HuH-7.5 (cell line): ENCODE measurements around the gene FOLH1.
"Not testable (repeated sequence)": the region's sequence is repeated elsewhere in the genome, so short reads cannot be mapped to it uniquely, and the experiment has no call there.

Source experiments
- DNase-seq: peaks from one replicate; pipeline ENCODE4 v3.0.0; 2011; ENCODE audit warnings: low spot score

Gene FOLH1

DNA sequence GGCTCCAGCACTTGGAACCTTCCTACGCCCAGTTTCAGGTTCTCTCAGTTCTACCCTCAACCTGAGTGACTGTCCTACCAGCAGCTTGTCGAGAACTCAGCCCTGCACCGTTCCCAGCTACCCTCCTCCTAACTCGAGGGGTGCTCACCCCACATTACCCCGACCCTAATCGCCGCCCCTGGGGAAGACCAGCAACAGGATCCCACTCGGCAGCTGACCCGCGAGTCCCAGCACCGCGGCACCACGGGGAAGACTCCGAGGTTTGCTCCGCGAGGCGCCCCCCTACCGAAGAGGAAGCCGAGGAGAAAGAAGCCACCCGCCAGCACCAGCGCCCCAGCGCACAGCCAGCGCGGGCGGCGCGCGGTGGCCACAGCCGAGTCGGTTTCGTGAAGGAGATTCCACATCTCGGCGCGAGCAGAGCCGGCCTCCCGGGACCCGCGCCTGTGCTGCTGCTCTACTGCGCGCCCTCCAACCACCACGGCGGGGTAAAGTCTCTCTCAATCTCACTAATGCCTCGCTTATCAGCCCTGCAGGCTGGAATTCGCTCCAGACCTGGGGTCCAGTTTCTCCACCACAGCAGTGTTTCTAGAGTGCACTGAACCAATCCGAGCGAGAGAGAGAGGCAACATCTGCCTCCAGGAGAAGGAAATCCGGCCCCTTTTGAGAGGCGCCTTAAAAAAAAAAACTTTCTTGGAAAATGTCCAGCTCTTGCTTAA lies at the start of gene FOLH1:
FOLH1 (minus strand) TSS at position 597 of the 716 bp plus-strand sequence; CDS start at position 404, 193 bp downstream.
- DNase-seq: peak; percentile 35

GRCh38 chr11:49255148-49255547 lies 46.7 kb upstream of the FOLH1 start:
- DNase-seq: not testable (repeated sequence)

DNA sequence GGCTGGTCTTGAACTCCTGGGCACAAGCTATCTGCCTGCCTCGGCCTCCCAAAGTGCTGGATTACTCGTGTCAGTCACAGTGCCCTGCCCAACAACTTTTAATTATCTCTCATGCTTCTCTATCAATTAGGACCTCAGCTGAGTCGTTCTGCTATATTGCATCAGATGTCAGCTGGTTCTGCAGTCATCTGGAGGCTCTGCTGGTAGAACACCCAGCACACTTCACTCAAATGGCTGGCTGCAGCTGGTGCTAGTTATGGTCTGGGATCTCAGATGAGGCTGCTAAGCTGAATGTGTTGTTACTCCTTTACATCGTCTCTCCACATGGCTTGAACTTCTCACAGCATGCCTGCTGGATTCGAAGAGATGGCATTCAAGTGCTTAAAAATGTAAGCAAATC lies 42.8 kb upstream of the FOLH1 start:
- not testable (repeated sequence) for DNase-seq

DNA sequence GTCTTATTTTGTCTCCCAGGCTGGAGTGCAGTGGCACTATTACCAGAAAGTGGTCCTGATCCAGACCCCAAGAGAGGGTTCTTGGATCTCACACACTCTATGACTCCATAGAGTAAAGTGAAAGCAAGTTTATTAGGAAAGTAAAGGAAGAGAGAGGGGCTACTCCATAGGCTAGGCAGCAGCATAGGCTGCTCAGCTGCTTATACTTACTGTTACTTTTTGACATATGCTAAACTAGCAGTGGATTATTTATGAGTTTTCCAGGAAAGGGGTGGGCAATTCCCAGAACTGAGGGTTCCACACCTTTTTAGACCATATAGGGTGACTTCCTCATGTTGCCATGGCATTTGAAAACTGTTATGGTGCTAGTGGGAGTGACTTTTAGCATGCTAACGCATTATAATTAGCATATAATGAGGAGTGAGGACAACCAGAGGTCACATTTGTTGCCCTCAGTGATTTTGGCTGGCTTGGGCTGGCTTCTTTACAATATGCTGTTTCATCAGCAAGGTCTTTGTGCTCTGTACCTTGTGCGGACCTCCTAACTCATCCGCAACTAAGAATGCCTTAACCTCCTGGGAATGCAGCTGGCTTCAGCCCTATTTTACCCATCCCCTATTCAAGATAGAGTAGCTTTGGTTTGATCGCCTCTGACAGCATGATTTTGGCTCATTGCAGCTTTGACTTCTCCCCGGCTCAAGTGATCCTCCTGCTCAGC lies 42.2 kb upstream of the FOLH1 start:
- not testable (repeated sequence) for DNase-seq

GRCh38 chr11:49249363-49249762 lies 41.0 kb upstream of the FOLH1 start:
- not testable (repeated sequence) for DNase-seq

GRCh38 chr11:49233685-49234084 lies 25.3 kb upstream of the FOLH1 start:
- not testable (repeated sequence) for DNase-seq

DNA sequence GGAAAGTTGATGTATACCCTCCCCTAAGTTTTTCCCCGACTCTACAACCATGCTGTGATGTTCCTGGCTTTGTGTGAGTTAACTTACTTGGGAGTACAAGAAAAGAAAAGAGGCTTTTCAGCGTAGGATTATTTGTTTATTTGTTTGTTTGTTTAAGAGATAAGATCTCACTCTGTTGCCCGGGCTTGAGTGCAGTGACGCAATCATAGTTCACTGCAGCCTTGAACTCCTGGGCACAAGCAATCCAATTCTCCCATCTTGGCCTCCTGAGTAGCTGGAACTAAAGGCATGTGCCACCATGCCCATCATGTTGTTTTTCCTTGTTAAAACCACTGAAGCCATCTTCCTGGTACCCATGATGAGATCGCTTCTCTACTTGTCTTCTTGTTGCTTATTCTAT lies 24.6 kb upstream of the FOLH1 start:
- not testable (repeated sequence) for DNase-seq

DNA sequence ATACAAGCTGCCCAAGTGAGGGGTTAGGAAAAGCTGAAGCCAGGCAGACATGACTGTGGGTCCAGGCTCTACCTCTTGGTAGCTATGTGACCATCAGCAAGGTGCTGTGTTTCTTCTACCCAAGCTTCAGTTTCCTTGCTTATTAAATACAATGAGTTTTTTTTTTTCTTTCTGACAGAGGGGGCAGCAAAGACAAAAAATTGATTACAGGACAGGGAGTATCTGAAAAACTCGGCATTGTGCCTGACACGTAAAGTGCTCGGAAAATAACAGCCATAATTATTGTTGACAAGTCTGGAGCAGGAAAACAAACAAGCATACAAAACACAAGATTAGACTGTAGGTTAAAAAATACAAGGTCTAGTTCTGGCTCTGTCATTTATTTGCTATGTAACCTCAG lies 23.3 kb upstream of the FOLH1 start:
- not testable (repeated sequence) for DNase-seq

GRCh38 chr11:49230534-49230933 lies 22.1 kb upstream of the FOLH1 start:
- not testable (repeated sequence) for DNase-seq

DNA sequence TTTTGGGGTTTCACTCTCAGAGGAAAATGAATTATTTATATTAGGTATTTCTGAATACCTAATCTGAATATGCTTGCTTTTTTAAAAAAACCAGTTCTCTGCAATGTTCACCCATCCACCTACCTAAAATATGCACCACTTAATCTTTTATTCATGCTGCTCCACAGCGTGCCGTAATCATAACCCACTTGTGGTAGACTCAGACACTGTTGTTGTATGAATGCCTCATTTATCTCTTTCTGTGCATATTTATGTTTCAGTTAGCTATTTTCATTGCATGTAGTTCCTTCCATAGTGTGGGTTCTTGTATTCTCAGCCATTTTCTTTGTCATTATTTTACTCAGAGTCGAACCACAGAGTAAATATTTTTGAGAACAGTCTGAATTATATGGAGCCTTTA lies 21.6 kb upstream of the FOLH1 start:
- DNase-seq: not testable (repeated sequence)

GRCh38 chr11:49229136-49229535 lies 20.7 kb upstream of the FOLH1 start:
- DNase-seq: not testable (repeated sequence)

DNA sequence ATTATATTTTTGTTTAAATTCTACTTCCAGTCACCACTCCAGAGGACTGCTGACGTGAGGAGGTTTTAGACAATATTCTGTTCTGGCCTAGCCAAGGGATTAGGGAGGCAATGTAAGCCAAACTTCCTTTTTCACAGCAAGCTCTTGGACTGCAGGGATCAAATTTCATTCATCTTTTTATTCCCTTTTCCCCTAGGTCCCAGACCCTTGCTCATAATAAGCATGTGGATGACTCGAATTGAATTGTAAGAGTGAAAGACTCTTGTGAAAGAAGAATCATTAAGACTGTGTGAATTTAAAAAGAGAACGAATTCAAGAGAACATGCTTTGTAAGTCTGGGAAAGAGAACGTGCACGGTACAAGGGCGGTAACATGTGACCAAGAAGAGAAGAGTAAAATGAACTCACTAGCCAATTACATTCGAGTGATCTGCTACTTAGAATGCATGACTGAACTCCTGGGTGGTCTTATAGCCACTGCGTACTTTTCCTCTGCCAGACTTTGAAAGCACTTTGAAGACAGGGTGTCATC lies 16.9 kb upstream of the FOLH1 start:
- DNase-seq: not testable (repeated sequence)

- no peak for DNase-seq
Observed at GRCh38 chr11:49221112-49221511, 12.7 kb upstream of the FOLH1 start.

- DNase-seq: no peak
Observed at GRCh38 chr11:49213026-49213560, 4.7 kb upstream of the FOLH1 start.

DNA sequence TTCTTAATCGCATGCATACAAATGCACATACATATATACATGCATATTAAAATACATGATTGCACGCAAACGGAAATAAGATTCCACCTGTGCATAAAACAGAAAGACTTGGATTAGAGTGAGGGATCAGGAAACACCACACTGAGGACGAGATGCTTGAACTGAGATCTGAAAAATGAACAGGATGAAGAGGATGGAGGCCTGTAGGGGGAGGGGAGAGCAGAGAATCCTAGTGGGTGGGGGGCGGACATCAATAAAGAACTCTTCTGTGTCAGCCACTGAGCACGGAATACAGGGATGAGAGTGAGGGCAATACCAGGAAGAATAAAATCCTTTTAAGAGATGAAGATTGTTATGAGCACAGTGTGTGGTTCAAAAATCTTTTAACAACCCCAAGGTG lies 1.4 kb downstream of the FOLH1 start:
- not testable (repeated sequence) for DNase-seq

- DNase-seq: no peak
Observed at GRCh38 chr11:49202287-49202976, 6.0 kb downstream of the FOLH1 start.

GRCh38 chr11:49196775-49197174 lies 11.6 kb downstream of the FOLH1 start:
- not testable (repeated sequence) for DNase-seq

GRCh38 chr11:49196002-49196401 lies 12.4 kb downstream of the FOLH1 start:
- not testable (repeated sequence) for DNase-seq

DNA sequence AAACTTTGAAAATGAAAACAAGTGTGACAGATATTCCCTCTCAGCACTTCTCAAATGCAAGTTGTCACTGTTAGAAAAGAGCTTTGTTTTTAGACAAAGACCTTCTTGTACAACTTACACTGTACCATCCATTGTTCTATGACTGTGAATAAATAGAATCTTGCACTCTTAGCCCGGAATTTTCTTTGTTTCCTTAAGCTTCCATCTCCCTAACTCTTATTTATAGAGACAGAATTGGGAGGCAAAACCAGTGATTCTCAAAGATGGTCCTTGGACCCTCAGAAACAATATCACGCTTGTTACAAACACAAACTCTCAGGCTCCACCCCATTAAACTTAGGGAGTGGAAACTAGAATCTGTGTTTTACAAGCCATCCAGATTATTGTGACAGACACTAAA lies 18.1 kb downstream of the FOLH1 start:
- DNase-seq: not testable (repeated sequence)

- not testable (repeated sequence) for DNase-seq
Observed at GRCh38 chr11:49186225-49186624, 22.2 kb downstream of the FOLH1 start.

DNA sequence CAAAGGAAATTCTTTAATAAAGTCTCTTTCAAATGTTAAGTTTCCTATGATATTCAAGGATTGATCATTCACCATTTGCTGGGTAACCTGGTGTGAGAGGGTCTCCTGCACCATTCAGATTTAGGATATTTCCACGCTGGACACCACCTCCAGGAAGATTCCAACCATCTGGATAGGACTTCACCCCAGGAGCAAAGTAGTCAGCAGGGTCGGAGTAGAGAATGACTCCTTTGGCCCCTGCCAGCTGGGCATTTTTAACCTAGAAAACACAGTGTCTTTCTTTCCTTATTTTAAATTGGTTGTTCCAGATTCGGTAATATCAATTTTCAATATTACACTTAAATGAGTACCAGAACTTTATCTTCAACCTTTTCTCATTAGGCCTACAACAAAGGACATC lies 22.8 kb downstream of the FOLH1 start:
- DNase-seq: not testable (repeated sequence)

DNA sequence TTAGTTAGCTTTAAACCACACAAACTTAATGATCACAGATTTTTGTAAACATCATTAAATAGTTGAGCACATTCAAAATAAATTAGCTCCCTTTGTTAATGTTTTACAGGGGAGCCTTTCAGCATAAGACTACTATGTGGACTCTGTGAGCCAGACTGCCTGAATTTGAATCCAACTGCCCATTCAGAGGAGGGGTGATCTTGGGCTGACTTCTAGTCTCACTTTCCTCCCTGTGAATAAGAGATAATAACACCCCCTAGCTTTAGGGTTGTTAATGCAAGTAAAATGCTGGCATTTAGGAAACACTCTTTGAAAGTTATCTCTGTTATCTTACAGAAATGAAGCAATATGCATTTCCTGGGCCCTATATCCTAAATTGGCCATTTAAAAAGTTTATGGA lies 23.6 kb downstream of the FOLH1 start:
- not testable (repeated sequence) for DNase-seq
